Colonic mucosa (tissue), 4 donors: ENCODE measurements around the gene BCL11A. TPM values are rescaled to one million over a fixed set of nuclear protein-coding genes. Genes with fewer than 3 reads are reported as not detected.
A peak's percentile ranks its signal among the peaks of the same experiment; 100 is the strongest.

Experiments used
- DNase-seq: peaks from one replicate; pipeline ENCODE4 v3.0.0-alpha.2; 2020
- H3K27ac ChIP-seq: fragments of 200-600 bp; one replicate; pipeline ENCODE4 v1.8.0; 2021
- H3K27me3 ChIP-seq: fragments of 200-600 bp; one replicate; pipeline ENCODE4 v1.8.0; 2021
- H3K36me3 ChIP-seq: fragments of 200-600 bp; one replicate; pipeline ENCODE4 v1.8.0; 2021
- H3K4me1 ChIP-seq: fragments of 200-600 bp; one replicate; pipeline ENCODE4 v1.8.0; 2021; ENCODE audit warnings: mild to moderate bottlenecking
- H3K4me3 ChIP-seq: fragments of 200-600 bp; one replicate; pipeline ENCODE4 v1.8.0; 2021
- H3K9ac ChIP-seq, 2 donors: one replicate each; pipeline ENCODE4 v1.7.0; 2013; ENCODE audit warnings: control low read depth in 2 of 2, low read depth in 2 of 2, low read length in 2 of 2
- H3K9me3 ChIP-seq: fragments of 200-600 bp; one replicate; pipeline ENCODE4 v1.8.0; 2021
- CTCF ChIP-seq: fragments of 200-600 bp; IDR thresholded peaks from one replicate; pipeline ENCODE4 v1.8.0; 2022; ENCODE audit warnings: antibody characterized with exemption, mild to moderate bottlenecking
- intact Hi-C: fragments of 100-400 bp; cut with DNase I; formaldehyde crosslinking; loops from one replicate; pipeline ENCODE4 v1.14.1; 2022
- total RNA-seq, 2 donors: library from RNA; stranded (reverse); fragmentation: NEBNext Ultra II Directional in 1 of 2; extraction: Animal tissue kit (Norgen Biotek cat#: 25700) in 1 of 2; gene quantifications; one replicate each; pipeline ENCODE4 v1.2.1, GENCODE V29; 2021
- donor health status: healthy.
- donor health status: DM: no; HTN: no; CAD: no.
- donor health status: DM: no; HTN: no; CAD: no.

BCL11A gene
- total RNA-seq, 2 donors from 2014 or later = 22.9 to 27.1 TPM

DNA sequence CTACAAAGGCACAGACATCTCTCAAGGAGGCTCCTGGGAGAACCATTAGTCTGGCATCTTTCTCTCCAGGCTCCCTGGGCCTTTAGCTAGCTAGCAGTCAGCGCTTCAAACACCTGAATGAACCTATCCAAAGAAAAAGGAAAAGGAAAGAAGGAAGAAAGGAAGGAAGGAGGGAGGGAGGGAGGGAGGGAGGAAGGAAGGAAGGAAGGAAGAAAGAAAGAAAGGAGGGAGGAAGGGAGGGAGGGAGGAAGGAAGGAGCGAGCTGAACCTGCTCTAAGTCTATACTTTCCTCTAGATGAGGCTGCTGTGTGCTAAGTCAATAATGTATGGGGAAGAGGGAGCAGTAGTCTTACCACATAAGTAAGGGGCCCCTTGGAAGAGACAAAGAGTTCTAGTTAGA is 5.1 kb upstream of the BCL11A start:
- Histone ChIP-seq H3K27me3 (no peaks in the 10 kb centered on the region), H3K4me3 (no peak overlapping the region), H3K9ac (no peak overlapping the region), H3K36me3 (no peaks in the 10 kb centered on the region), H3K9me3 (no peaks in the 10 kb centered on the region), H3K27ac (no peak overlapping the region), H3K4me1 (peaks cover 4% of the 10 kb centered on the region)
- intact Hi-C loops = loop anchor here (10.0 kb wide), 1 partner anchor 344 kb away; no protein-coding TSS in a partner anchor
- no peak for TF ChIP-seq CTCF
- DNase-seq = no peak

GRCh38 chr2:60557486-60557864 is 4.0 kb upstream of the BCL11A start:
- no peak for TF ChIP-seq CTCF
- peaks cover 4% of the 10 kb centered on the region for H3K4me1 ChIP-seq
- no peak for DNase-seq
- no peaks in the 10 kb centered on the region for H3K36me3 ChIP-seq
- no peaks in the 10 kb centered on the region for H3K9me3 ChIP-seq
- intact Hi-C loops = loop anchor here (10.0 kb wide), 1 partner anchor 343 kb away; no protein-coding TSS in a partner anchor
- H3K27me3 ChIP-seq = no peaks in the 10 kb centered on the region
- peak overlapping the region in 1 of 2 donors; percentile 30 for H3K9ac ChIP-seq
- no peak overlapping the region for H3K27ac ChIP-seq
- peak overlapping the region; percentile 12 for H3K4me3 ChIP-seq

DNA sequence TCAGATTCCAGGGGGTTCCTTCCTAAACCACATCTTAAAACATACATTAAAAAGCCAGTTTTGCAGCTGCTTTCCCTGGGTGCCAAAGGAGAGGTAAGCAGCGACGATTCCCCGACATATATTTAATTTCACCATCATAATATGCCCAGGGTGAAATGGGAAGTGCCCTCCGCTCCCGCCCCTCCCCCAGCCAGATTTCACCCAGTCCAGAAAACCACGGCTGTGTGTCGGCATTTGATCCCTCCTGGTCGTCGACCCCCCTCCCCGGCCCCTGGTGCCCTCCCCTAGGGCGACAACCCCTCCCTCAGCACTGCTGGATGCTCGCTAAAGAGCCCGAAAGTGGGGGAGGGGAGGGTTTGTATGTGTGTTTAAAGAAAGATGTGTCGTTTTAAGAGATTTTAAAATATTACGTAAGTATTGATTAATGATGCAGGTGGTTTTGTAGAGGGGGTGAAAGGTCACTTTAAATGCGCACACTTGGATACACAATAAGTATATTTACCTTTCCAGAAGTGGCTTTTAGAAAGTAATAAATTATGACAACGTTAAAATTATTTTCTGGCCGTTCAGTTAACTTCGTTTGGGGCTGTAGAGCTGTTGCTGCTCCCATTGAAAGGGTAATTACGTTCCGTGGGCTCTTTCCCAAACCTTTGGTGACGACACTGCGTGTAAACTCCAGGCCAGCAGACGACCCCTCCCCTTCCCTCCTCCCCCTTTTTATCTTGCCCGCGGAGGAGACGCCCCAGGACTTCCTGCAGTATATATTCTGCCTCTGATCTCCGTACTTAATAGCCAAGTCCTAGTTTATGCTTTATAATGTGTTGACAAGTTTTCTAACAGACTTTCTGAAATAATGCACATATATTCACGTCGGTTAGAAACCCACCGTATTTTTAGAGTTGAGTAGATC is 3.4 kb upstream of the BCL11A start:
- DNase-seq = peak; percentile 54
- H3K27ac ChIP-seq = no peak overlapping the region
- intact Hi-C loops = loop anchor here (10.0 kb wide), 1 partner anchor 342 kb away; no protein-coding TSS in a partner anchor
- peaks cover 4% of the 10 kb centered on the region for H3K4me1 ChIP-seq
- no peak for TF ChIP-seq CTCF
- H3K9ac ChIP-seq = peak overlapping the region in 1 of 2 donors; percentile 30
- peak overlapping the region; percentile 12 for H3K4me3 ChIP-seq
- no peaks in the 10 kb centered on the region for H3K9me3 ChIP-seq
- no peaks in the 10 kb centered on the region for H3K27me3 ChIP-seq
- H3K36me3 ChIP-seq = no peaks in the 10 kb centered on the region

- H3K9me3 ChIP-seq = no peaks in the 10 kb centered on the region
- no peak overlapping the region for H3K27ac ChIP-seq
- no peaks in the 10 kb centered on the region for H3K27me3 ChIP-seq
- no peak for DNase-seq
- peaks cover 4% of the 10 kb centered on the region for H3K4me1 ChIP-seq
- intact Hi-C loops = loop anchor here (10.0 kb wide), 1 partner anchor 341 kb away; no protein-coding TSS in a partner anchor
- no peak overlapping the region for H3K9ac ChIP-seq
- peak overlapping the region; percentile 73 for H3K4me3 ChIP-seq
- H3K36me3 ChIP-seq = no peaks in the 10 kb centered on the region
- TF ChIP-seq CTCF = no peak
Observed at GRCh38 chr2:60556175-60556574, 2.7 kb upstream of the BCL11A start.

DNA sequence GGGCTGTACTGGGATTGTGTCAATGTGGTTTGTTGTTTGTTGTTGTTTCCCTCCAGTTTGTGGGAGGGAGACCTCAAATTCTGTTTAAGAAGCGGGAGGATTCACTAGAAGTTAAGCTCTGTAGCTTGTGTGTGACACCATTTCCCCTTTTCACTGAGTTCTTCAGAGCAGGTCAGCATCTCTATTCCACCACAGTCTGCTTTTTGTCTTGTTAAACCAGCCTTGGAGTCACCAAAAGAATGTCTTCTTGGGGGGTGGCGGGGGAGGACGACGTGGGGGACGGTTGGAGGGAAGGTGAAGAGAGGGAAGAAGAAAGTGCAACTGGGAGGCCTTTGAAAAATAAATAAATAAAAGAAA is 2.3 kb upstream of the BCL11A start:
- H3K9me3 ChIP-seq = no peaks in the 10 kb centered on the region
- peak overlapping the region; percentile 73 for H3K4me3 ChIP-seq
- H3K36me3 ChIP-seq = no peaks in the 10 kb centered on the region
- peak overlapping the region; percentile 79 for H3K27ac ChIP-seq
- no peak for DNase-seq
- peak overlapping the region; percentile 78 to 81 for H3K9ac ChIP-seq
- TF ChIP-seq CTCF = no peak
- H3K27me3 ChIP-seq = no peaks in the 10 kb centered on the region
- intact Hi-C loops = loop anchor here (10.0 kb wide), 1 partner anchor 341 kb away; no protein-coding TSS in a partner anchor
- peaks cover 4% of the 10 kb centered on the region for H3K4me1 ChIP-seq
